ENCODE data around the gene MEA1.
"Not testable (repeated sequence)": the region's sequence is repeated elsewhere in the genome, so short reads cannot be mapped to it uniquely, and the experiment has no call there.

The MEA1 gene

GRCh38 chr6:43013843-43014433 is at the start of gene MEA1, which contains the start of gene KLHDC3:
TSS of gene MEA1 (minus strand) at chr6:43013946. CDS start at chr6:43013813, 133 bp downstream.
TSS of gene KLHDC3 (plus strand) at chr6:43014249. CDS start at chr6:43017193, 2,944 bp downstream.
- DNase-seq (ENCODE audit: low read depth), result peak; percentile 99

GRCh38 chr6:43062818-43063217 is 49.1 kb upstream of the MEA1 start:
- no peak for DNase-seq (ENCODE audit: low read depth)

- no peak for DNase-seq (ENCODE audit: low read depth)
These were observed 48.1 kb upstream of the MEA1 start for GRCh38 chr6:43061861-43062260.

- DNase-seq (ENCODE audit: low read depth), result no peak
These were observed 47.2 kb upstream of the MEA1 start for GRCh38 chr6:43060755-43061633.

DNA sequence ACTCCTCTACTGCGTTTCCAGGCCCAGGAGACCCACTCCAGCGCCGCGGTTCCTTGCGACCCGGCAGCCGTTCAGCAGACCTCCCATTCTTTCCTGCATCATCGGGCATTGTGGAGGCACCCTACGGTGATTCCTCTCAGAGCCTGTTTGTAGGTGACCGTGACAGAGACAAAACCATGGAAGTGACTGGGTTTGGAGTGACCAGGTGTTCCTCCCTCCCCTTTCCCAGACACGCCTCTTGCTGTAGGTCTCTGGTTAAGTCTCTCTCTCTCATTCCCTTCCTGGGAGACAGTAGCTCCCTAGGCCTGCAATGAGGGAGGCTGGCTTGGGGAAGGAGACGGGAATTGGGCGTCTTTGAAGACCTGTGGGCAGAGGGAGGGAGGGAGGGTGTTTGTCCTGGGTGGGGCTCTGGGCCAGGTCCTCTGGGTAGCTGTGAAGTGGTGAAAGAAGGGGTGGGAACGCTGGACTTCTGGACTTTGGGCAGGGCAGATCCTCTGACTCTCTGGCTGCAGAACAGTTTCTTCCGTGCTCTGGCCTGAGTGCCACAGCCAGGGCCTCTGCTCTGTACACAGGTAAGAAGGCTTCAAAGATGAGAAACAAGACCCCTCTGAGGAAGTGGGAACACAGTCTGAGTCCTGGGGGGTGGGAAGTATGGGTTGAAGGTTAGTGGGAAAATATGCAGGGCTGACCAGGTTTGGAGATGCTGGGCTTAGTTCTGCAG is 46.4 kb upstream of the MEA1 start:
- no peak for DNase-seq (ENCODE audit: low read depth)

DNA sequence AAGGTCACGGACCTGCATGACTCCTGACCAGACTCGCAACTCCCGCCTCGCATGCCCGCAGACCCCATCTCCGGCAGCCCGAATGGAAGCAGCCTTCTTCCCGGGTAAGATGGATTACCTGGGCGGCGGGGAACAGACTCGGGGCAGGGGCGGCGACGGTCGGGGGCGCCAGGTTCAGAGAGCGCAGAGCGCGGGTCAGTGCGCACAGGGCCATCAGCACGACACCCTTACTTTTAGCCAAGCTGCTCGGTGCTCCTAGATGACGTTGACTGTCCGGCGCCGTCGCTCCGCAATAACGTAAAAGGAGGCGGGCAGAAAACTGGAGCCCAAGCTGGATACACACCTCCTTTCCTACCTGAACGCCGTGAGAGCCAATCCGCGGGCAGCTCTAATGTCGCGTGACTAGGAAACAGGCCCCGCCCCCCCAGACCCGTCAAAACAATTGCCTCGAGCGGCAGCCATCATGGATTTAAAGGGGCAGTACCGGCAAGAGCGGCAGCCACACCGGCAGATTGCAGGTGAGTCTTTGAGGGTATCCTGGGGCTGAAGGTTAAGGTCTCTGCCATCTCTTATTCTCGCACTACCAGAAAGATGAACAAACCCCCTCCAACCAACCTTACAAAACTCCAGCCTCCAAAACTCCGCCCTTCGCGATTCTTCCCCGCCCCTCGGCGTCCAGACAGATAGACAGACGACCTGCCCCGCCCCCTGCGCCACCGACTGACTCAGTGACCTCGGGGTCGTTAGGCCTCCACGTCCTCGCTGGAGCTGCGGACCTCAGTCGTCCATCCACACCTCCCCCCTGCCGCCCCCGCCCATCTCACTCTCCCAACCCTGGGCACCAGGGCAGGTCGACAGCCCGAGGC is 45.7 kb upstream of the MEA1 start, which contains the start of the genes KLC4 and MRPL2:
KLC4 (plus strand) TSS at position 464 of the 866 bp plus-strand sequence. CDS start 1,705 bp downstream, outside the sequence.
MRPL2 (minus strand) TSS at position 267 of the 866 bp plus-strand sequence; CDS start at position 214, 53 bp downstream.
- peak; percentile 95 for DNase-seq (ENCODE audit: low read depth)

GRCh38 chr6:43058531-43058930 is 44.8 kb upstream of the MEA1 start:
- no peak for DNase-seq (ENCODE audit: low read depth)

GRCh38 chr6:43055966-43056365 is 42.2 kb upstream of the MEA1 start:
- DNase-seq (ENCODE audit: low read depth), result no peak

DNA sequence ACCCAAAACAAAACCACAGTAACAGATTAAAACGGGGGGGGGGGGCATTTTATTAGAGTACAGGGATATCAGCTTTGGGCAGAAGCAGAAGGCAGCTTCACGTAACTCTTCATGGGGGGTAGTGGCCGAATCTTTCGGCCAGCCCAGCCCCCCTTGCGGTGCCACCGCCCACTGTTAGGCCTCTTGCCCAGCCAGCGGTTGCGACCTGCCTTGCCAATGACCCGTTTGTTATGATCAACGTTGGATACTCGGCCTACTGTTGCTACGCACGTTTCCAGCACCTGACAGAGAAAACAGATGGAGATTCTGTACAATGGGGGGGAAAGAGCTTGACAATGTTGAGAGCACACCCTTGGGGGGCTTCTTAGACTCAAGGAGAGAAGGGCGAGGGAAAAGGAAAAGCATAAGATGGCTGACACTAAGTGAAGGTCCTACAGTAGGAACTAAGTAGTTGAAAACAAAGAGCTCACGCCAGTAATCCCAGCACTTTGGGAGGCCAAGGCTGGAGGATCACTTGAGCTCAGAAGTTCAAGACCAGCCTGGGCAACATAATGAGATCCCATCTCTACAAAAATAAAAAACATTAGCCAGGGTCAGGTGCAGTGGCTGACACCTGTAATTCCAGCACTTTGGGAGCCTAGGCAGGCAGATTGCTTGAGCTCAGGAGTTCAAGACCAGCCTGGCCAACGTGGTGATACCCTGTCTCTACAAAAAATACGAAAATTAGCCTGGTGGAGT is 40.6 kb upstream of the MEA1 start:
- DNase-seq (ENCODE audit: low read depth), result no peak

DNA sequence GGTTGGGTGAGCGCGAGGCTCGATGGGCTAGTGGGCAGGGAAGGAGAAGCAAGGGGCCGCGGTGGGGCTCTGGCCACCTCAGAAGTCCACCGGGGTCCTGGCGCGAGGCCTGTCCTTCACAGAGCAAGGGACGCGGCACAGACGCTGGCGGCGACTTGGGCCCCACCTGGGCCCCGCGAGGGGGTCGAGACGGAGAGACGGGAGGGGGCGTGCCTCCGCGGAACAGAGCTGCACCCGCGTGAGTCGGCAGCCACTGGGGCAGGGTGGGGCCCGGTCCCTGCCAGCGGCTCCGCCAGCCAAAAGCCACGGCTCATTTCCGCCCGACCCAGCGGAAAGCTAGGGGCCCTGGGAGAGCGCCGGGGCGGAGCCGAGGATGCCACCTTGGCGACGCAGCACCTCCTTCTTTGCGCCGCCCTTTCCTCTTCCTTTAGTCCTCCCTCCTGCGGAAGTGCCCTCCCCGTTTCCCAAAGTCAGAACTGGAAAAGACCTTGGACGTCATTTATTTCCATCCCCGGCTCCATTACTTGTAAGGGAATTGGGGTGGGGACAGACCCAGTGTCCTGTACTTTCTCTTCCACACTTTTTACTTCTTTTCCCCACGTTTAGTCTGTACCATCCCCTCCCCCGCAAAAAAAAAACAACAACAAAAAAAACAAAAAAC is 39.9 kb upstream of the MEA1 start, which contains the start of gene CUL7:
CUL7 (minus strand) TSS at position 307 of the 661 bp plus-strand sequence. CDS start 1,063 bp downstream, outside the sequence.
- DNase-seq (ENCODE audit: low read depth), result peak; percentile 86

- no peak for DNase-seq (ENCODE audit: low read depth)
These were observed 39.2 kb upstream of the MEA1 start for GRCh38 chr6:43052842-43053544.

- DNase-seq (ENCODE audit: low read depth), result no peak
These were observed 38.6 kb upstream of the MEA1 start for GRCh38 chr6:43052225-43052841.

GRCh38 chr6:43050981-43051380 is 37.2 kb upstream of the MEA1 start:
- DNase-seq (ENCODE audit: low read depth), result no peak

DNA sequence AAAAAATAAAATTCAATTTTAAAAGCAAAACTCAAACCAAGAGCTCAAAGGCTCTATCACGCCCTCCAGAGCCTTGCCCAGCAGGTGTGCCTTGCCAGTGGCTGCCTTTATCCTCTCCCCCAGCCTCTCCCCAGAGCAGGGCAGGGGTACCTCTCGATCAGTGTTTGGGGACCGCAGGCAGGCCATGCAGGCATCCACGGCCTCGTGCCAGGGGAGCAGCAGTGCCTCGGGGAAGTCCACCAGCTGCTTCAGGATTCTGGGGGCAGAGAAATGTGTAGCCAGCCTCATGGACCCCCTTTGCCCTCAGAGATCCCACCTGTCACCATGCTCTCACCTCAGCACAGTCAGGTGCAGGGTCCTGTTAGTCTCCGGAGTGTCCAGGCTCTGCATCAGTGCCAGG is 34.3 kb upstream of the MEA1 start:
- DNase-seq (ENCODE audit: low read depth), result no peak

GRCh38 chr6:43045371-43045930 is 31.7 kb upstream of the MEA1 start:
- no peak for DNase-seq (ENCODE audit: low read depth)

DNA sequence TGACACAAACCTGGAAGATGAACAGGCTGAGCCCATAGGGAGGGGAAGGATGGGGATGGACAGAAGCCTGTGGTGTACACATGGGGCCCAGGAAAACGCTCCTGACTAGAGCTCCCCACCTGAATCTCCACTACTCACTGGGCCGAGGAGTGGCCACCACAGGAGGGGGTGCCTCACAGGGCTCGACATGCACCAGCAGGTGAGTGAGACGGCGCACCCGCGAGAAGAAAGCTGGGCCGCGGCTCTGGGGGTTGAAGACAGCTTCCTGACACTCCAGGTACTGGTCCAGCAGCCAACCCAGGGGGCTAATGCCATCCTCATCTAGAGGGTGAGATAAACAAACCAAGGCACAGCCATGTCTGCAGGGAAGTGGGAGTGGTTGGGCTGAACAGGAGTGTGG is 29.6 kb upstream of the MEA1 start:
- DNase-seq (ENCODE audit: low read depth), result no peak

- not testable (repeated sequence) for DNase-seq (ENCODE audit: low read depth)
These were observed 27.7 kb upstream of the MEA1 start for GRCh38 chr6:43041475-43041874.

GRCh38 chr6:43040542-43041257 is 27.0 kb upstream of the MEA1 start:
- DNase-seq (ENCODE audit: low read depth), result no peak

All from T-helper 22 cell (primary cell).